ENCODE results near the gene BUB1. TPM values are rescaled to one million over a fixed set of nuclear protein-coding genes. Genes with fewer than 3 reads are reported as not detected.

The BUB1 gene
- total RNA-seq, 2 donors from 2014 or later: 1.3 to 21.9 TPM

- Histone ChIP-seq H3K4me1 (replicated peaks) (no peaks in the 10 kb centered on the region), H3K27ac (no peak overlapping the region), H3K36me3 (no peaks in the 10 kb centered on the region), H3K4me3 (no peak overlapping the region), H3K9me3 (no peaks in the 10 kb centered on the region), H3K27me3 (replicated peaks; ENCODE audit: insufficient read depth) (no peaks in the 10 kb centered on the region)
- no peak for DNase-seq (ENCODE audit: low spot score)
- intact Hi-C loops (cut with DNase I): no loop called here
- TF ChIP-seq, protein P1, sequence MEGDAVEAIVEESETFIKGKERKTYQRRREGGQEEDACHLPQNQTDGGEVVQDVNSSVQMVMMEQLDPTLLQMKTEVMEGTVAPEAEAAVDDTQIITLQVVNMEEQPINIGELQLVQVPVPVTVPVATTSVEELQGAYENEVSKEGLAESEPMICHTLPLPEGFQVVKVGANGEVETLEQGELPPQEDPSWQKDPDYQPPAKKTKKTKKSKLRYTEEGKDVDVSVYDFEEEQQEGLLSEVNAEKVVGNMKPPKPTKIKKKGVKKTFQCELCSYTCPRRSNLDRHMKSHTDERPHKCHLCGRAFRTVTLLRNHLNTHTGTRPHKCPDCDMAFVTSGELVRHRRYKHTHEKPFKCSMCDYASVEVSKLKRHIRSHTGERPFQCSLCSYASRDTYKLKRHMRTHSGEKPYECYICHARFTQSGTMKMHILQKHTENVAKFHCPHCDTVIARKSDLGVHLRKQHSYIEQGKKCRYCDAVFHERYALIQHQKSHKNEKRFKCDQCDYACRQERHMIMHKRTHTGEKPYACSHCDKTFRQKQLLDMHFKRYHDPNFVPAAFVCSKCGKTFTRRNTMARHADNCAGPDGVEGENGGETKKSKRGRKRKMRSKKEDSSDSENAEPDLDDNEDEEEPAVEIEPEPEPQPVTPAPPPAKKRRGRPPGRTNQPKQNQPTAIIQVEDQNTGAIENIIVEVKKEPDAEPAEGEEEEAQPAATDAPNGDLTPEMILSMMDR (IDR thresholded peaks at IDR 0.05): no peak
- TF ChIP-seq POLR2A (IDR thresholded peaks at IDR 0.05): no peak
- TF ChIP-seq POLR2AphosphoS5 (IDR thresholded peaks at IDR 0.05): no peak
- 95% methylated on average over 2 of the region's 2 CpGs for WGBS
These were observed 47.0 kb upstream of the BUB1 start for GRCh38 chr2:110724820-110725219.

DNA sequence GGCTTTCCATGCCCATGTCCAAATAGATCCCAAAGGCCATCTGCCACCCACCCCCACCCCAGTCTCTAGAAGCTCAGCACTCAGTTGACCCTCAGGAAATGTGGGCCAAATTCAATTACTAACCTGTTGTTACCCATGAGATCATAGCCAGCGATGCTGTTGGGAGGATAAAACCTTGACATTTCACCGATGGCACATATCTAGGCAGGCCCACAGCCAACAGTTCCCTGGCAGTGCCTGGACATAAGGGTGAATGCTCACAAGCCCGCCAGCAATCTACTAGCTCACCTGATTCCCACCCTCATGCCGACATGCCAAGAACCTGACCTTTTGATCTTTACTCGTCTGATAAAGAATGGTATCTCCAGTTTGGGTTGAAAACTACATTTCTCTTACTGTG is 42.7 kb upstream of the BUB1 start:
- intact Hi-C loops (cut with DNase I): no loop called here
- Histone ChIP-seq H3K9me3 (no peaks in the 10 kb centered on the region), H3K27me3 (replicated peaks; ENCODE audit: insufficient read depth) (no peaks in the 10 kb centered on the region), H3K4me1 (replicated peaks) (no peaks in the 10 kb centered on the region), H3K4me3 (no peak overlapping the region), H3K27ac (no peak overlapping the region), H3K36me3 (no peaks in the 10 kb centered on the region)
- 97% methylated on average over 5 of the region's 5 CpGs for WGBS
- TF ChIP-seq, protein P1 (IDR thresholded peaks at IDR 0.05): no peak
- TF ChIP-seq POLR2A (IDR thresholded peaks at IDR 0.05) (no peak), POLR2AphosphoS5 (IDR thresholded peaks at IDR 0.05) (no peak)
- DNase-seq (ENCODE audit: low spot score): no peak

- WGBS: 69% methylated on average over 2 of the region's 2 CpGs
- no peaks in the 10 kb centered on the region for H3K36me3 ChIP-seq
- no peak overlapping the region for H3K27ac ChIP-seq
- no peak for DNase-seq (ENCODE audit: low spot score)
- H3K27me3 ChIP-seq (replicated peaks; ENCODE audit: insufficient read depth): no peaks in the 10 kb centered on the region
- H3K4me3 ChIP-seq: no peak overlapping the region
- intact Hi-C loops (cut with DNase I): no loop called here
- no peak for TF ChIP-seq POLR2AphosphoS5 (IDR thresholded peaks at IDR 0.05)
- TF ChIP-seq POLR2A (IDR thresholded peaks at IDR 0.05): no peak
- TF ChIP-seq, protein P1 (IDR thresholded peaks at IDR 0.05): no peak
- H3K4me1 ChIP-seq (replicated peaks): peaks cover 2% of the 10 kb centered on the region
- no peaks in the 10 kb centered on the region for H3K9me3 ChIP-seq
These were observed 41.1 kb upstream of the BUB1 start for GRCh38 chr2:110718990-110719389.

- TF ChIP-seq, protein P1 (IDR thresholded peaks at IDR 0.05): no peak
- TF ChIP-seq POLR2AphosphoS5 (IDR thresholded peaks at IDR 0.05) (no peak), POLR2A (IDR thresholded peaks at IDR 0.05) (no peak)
- H3K9me3 ChIP-seq: no peaks in the 10 kb centered on the region
- 85% methylated on average over 2 of the region's 2 CpGs for WGBS
- H3K27me3 ChIP-seq (replicated peaks; ENCODE audit: insufficient read depth): no peaks in the 10 kb centered on the region
- H3K4me1 ChIP-seq (replicated peaks): peaks cover 2% of the 10 kb centered on the region
- H3K36me3 ChIP-seq: no peaks in the 10 kb centered on the region
- H3K4me3 ChIP-seq: no peak overlapping the region
- DNase-seq (ENCODE audit: low spot score): no peak
- intact Hi-C loops (cut with DNase I): no loop called here
- no peak overlapping the region for H3K27ac ChIP-seq
These were observed 40.5 kb upstream of the BUB1 start for GRCh38 chr2:110718382-110718781.

GRCh38 chr2:110717734-110718133 is 39.9 kb upstream of the BUB1 start:
- Histone ChIP-seq H3K27ac (no peak overlapping the region), H3K27me3 (replicated peaks; ENCODE audit: insufficient read depth) (no peaks in the 10 kb centered on the region), H3K36me3 (no peaks in the 10 kb centered on the region), H3K4me1 (replicated peaks) (peaks cover 2% of the 10 kb centered on the region), H3K4me3 (no peak overlapping the region), H3K9me3 (no peaks in the 10 kb centered on the region)
- TF ChIP-seq, protein P1 (IDR thresholded peaks at IDR 0.05): no peak
- TF ChIP-seq POLR2AphosphoS5 (IDR thresholded peaks at IDR 0.05) (no peak), POLR2A (IDR thresholded peaks at IDR 0.05) (no peak)
- 77% methylated on average over 4 of the region's 4 CpGs for WGBS
- intact Hi-C loops (cut with DNase I): no loop called here
- no peak for DNase-seq (ENCODE audit: low spot score)
